ENCODE results near the gene PALM2AKAP2.

DNA sequence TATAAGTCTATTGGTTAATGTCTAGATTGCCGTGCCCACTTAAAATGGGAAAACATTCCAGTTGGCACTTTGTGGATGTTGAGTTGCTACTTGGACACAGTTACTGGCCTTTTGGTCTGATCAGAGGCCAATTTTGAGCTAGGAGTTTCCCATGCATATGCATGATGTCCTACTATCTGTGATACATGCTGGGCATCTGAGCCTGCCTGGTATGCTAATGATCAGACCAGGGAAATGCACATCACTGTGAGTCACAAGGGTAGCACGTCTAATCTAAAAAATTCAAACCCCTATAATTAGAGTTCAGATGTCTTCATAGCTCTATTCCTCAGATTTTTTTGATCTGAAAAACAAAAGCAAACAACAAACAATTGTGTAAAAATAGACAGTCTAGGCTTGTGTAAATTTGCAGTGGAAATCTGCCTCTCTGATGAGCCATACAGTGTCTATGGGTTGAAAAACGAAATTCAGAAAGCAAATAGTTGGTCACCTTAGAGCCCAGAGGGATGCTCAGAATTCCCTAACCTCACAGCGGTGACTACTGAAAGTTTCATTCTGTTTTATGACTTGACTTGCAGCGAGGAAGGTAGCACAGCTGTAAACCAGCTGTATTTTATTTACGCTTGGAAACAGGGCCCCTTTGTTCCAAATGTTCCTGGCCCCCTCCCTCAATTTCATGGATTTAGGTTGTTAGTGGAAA lies 37.3 kb downstream of the PALM2AKAP2 start:
- TF ChIP-seq CTCF (IDR thresholded peaks at IDR 0.05) = no peak
- TF ChIP-seq POLR2A (IDR thresholded peaks at IDR 0.05) = no peak
